ENCODE results near the gene DNAJB4. TPM values are rescaled to one million over a fixed set of nuclear protein-coding genes. Genes with fewer than 3 reads are reported as not detected.
"Not testable (repeated sequence)": the region's sequence is repeated elsewhere in the genome, so short reads cannot be mapped to it uniquely, and the experiment has no call there.

The DNAJB4 gene
- total RNA-seq, 2 experiments from 2014 or later = 8.2 to 9.6 TPM

DNA sequence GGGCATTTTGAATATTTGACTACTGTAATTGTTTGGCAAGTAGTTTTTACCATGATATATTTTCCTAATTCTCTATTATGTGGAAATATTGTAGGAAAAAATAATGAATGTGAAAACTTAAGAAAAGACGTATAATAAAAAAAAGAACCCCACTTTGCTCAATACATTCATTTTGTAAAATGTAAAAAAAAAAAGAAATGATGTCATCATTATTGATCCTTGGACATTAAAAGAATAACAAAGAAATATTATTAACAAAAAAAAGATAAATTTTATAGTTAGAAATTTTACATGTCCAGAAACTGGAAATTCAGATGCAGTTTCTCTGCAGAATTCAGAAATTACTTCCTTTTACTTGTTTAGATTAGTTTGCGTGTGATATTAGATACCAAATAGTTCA lies 46.3 kb downstream of the DNAJB4 start:
- CTCF ChIA-PET = no interaction called here
- POLR2A ChIA-PET = no interaction called here

DNA sequence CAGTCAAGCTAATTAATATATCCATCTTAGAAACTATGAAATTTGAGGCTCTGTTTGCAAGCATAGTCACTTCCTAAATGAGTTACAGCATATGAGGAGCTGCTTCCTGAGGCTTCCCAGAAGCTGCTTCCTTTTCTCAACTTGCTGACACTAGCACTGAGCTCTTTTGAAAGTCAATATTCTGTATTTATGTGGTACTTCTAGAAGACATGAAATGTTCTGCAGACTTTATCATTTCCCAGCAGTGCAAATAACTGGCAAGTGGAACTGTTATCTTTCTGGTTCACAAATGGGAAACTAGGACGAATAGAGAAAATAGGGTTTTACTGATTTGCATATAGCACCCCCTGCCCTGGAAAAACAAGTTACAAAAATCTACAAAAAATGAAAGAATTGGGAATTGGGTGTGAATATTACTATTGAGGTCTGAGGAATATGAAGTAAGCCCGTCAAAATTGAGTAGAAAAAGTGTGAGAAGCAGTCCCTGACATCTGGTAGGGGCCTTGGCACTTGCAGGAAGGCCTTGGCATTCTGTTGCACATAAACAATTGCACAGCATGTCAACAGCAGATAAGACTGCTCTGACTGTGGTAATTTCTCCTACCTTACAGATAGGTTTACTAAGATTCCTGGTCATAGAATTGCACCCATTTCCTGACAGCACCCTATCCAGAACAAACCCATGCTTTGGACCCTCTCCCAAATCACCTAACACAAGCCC lies 48.1 kb downstream of the DNAJB4 start:
- ChIA-PET CTCF (no interaction called here), POLR2A (interaction anchor here (0.5 kb wide), 1 partner anchor 76 kb away, joined by 4 read pairs; no protein-coding TSS in a partner anchor)

DNA sequence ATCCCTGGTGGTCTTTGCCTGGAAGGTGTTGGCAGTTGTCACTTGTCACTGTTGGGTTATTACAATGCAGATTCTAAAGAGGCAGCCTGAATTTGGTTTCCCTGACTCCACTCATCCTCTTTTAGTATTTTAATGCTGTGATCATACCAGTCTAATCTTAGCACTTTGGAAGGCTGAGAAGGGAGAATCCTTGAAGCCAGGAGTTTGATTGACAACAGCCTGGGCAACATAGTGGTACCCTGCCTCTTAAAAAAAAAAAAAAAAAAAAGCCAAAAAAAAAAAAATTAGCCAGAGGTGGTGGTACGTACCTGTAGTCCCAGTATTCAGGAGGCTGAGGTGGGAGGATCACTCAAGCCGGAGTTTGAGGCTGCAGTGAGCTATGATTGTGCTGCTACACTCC lies 48.8 kb downstream of the DNAJB4 start:
- POLR2A ChIA-PET = no interaction called here
- CTCF ChIA-PET = no interaction called here

DNA sequence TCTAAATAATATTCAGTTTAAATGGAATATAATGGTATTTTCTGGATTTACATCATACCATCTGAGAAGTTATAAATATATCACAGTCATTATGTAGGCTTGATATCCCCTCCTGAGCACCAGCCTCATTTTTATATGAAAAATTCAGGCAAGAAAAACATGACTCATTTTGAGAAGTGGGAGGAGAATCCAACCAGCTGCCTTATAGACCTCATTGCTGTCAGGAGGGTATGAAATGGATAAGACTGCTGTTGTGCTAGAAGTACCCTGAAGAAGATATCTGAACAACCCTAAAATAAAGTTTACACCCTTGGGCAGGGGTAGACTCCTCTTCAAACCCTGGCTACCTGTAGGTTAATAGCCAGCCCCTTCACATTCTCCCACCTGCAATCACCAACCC lies 49.8 kb downstream of the DNAJB4 start:
- ChIA-PET CTCF (no interaction called here), POLR2A (no interaction called here)

DNA sequence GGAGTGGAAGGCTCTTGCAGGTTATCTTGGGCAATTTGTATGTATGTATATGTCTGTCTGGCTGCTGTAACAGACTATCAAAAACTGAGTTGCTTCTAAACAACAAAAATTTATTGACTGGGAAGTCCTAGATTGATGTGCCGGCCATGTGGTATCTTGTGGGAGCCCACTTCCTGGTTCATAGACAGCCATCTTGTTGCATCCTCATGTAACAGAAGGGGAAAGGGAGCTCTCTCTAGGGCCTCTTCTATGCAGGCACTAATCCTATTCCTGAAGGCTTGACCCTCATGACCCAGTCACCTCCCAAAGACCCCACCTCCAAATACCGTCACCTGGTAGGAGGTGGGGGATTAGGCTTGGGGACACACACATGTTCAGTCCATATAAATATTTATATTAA lies 50.2 kb downstream of the DNAJB4 start:
- CTCF ChIA-PET = no interaction called here
- POLR2A ChIA-PET = no interaction called here

DNA sequence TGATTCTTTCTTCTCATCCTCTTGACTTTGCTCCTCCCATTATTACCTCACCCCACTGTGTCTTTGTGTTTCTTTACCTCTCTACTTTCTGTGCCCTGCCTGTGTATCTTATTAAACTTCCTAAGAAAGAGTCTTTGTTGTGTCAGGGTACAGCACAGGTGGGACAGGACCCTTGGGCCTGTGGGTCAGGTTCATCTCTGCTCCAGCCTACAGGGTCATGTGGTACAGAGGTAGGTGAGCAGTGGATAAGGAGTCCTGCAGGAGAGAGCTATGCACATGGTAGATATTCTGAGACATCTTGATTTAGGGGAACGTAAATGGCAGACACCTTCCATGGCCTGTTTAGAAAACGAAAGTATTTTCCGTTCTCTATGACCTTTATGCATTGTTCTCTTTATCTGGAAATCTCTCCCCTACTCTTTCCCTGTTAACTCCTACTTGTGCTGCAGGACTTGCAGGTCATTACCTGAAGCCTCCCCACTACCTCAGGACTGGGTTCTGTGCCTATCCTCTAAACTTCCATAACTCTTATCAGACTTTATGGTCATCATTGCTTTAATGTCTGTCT lies 50.9 kb downstream of the DNAJB4 start:
- POLR2A ChIA-PET = no interaction called here
- CTCF ChIA-PET = no interaction called here

DNA sequence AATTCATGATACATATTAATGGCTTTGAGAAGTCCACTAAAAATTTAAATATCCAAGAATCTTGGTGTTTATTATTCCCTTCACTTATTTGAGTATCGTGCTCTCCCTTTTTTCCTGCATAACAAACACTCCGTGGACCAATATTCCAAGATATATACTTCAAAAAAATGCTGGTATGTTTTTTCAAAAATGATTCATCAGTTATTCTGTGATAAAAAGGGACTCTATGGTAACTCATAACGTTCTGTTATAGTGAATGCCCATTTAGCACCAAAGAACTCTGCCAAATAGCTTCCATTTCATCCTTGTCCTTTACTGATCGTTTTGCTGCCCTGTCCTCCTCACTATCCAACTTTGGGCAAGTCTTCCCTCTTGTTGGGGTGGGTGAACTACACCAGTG lies 53.9 kb downstream of the DNAJB4 start:
- ChIA-PET POLR2A (no interaction called here), CTCF (no interaction called here)

DNA sequence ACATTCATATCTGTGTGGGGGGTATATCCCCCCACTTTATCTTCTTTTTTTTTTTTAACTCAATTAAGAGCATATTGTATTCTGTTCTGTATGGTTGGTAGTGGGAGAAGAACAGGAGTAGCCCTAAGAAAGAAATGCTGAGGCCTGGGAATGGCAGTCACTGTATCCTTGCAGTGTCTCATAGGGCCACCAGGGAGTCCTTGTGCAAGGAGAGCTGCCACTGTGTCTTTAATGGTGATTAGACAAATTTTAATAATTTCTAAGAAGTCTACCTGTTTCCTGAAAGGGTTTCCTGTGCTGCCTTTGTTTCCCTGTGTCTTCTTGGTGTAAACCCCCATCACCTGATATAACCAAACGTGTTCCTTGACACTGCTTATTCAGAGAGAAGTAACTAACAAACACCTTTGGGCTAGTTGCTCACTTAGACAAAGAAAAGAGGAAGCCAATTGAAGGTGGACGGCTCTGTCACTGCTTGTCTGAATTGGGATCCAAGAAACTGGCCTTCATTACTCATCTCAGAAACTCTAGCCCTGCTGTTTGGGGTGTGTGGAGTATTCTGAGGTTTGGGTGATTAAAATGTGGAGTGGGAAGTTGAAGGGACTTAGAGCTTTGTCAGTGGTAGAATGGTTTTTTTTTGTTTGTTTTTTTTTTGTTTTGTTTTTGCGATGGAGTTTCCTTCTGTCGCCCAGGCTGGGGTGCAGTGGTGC lies 56.3 kb downstream of the DNAJB4 start:
- POLR2A ChIA-PET = no interaction called here
- CTCF ChIA-PET = no interaction called here

DNA sequence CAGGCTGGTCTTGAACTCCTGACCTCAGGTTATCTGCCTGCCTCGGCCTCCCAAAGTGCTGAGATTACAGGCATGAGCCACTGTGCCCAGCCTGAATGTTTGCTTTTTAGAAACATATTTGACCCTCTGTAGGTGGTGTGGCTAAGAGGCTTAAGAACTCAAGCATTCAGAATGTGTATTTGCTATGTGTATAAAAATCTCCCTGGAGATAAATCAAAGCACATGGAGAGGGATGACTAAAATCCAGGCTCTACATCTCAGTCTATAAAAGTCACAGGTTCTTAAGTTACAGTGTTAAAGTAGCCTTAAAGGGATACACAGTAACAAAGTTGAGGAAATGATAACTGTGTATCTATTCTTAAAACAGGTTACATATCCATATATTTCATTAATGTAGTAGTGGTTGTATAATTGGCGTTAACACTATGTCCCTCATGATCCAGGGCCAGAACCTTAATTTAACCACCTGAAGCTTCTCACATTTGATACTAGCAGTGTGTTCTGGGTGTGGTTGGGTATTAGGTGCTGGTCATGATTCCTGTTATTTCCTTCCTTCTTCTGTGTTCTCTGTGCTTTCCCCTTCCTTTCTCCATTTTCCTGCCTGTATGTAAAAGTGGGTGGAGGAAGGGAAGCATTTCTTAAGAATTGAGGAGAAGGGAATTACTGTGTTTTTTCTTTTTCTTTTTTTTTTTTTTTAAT lies 57.2 kb downstream of the DNAJB4 start:
- POLR2A ChIA-PET = no interaction called here
- CTCF ChIA-PET = no interaction called here

DNA sequence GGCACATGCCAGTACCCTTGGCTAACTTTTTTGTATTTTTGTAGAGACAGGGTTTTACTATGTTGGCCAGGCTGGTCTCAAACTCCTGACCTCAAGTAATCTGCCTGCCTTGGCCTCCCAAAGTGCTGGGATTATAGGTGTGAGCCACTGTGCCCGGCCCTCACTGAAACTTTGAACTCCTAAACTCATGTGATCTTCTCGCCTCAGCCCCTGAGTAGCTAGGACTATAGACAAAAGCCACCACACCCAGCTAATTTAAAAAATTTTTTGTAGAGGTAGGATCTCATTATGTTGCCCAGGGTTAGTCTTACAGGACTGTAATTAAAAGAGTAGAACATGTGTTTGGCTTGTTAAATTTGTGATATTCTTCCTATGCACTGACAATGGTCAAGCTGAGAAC lies 60.1 kb downstream of the DNAJB4 start:
- CTCF ChIA-PET, POLR2A ChIA-PET: not testable (repeated sequence)

Other genes with a start within 250 kb of the DNAJB4 start
- 10 to 100 TPM; 35.6 to 39.7 TPM for gene USP33, start 245.1 kb upstream of the DNAJB4 start, total RNA-seq
- gene MIGA1, start 225.3 kb upstream of the DNAJB4 start, total RNA-seq = 10 to 100 TPM in 1 of 2 experiments, 1 to 10 TPM in 1; 8.9 to 10.3 TPM
- gene NEXN, start 116.3 kb upstream of the DNAJB4 start, total RNA-seq = under 1 TPM; 0.31 to 0.55 TPM
- gene FUBP1, start 25.9 kb upstream of the DNAJB4 start, total RNA-seq = 100 to 1,000 TPM; 235 to 239 TPM
- under 1 TPM; 0.13 to 0.21 TPM for gene GIPC2, start 41.0 kb downstream of the DNAJB4 start, total RNA-seq